B cell (primary cell): Measurements from ENCODE around the gene SNRPE. TPM values are rescaled to one million over a fixed set of nuclear protein-coding genes. Genes with fewer than 3 reads are reported as not detected.

Source experiments
- ATAC-seq: fragments of 200-7000 bp; cut with Tn5 transposase; one replicate; pipeline ENCODE4 v1.10.0; 2021; ENCODE audit warnings: low read depth, mild to moderate bottlenecking, moderate number of reproducible peaks, moderate library complexity
- CTCF ChIA-PET: fragments of 350-600 bp; sonication (Branson Sonifier 250); formaldehyde crosslinking; loops from one replicate; lab custom pipeline; 2021; ENCODE audit warnings: antibody characterized with exemption, inconsistent platforms; lab: Charles Lee
- POLR2A ChIA-PET: fragments of 350-600 bp; sonication (Branson Sonifier 250); formaldehyde crosslinking; loops from one replicate; lab custom pipeline; 2021; ENCODE audit warnings: antibody characterized with exemption; lab: Charles Lee
- DNase-seq: peaks from one replicate; pipeline ENCODE4 v3.0.0; 2013
- H2AFZ ChIP-seq: 2 replicates; pipeline ENCODE4 v1.6.1; 2012; ENCODE audit warnings: mild to moderate bottlenecking, low read depth, low read length; ENCODE audit not compliant: insufficient read depth, poor library complexity, severe bottlenecking
- H3K27ac ChIP-seq, 2 donors: 1 replicate in 1 of 2; 2 replicates in 1 of 2; pipeline ENCODE4 v1.5.1; 2012 to 2013; ENCODE audit warnings: low read length in 2 of 2, mild to moderate bottlenecking in 2 of 2, moderate library complexity in 1 of 2
- H3K27me3 ChIP-seq, 4 experiments: fragments of 200-600 bp in 1 of 4; sonication (generic) in 1 of 4; replicated peaks in 1 of 4; 1 replicate in 2 of 4; 2 replicates in 2 of 4; pipeline versions ENCODE4 v1.6.1 to v1.7.0; 2013 to 2016; ENCODE audit warnings: low read length in 3 of 4, mild to moderate bottlenecking in 2 of 4, mixed read lengths in 1 of 4, moderate library complexity in 1 of 4; ENCODE audit not compliant: insufficient read depth in 4 of 4, control insufficient read depth in 3 of 4; ENCODE audit errors: control extremely low read depth in 1 of 4
- H3K36me3 ChIP-seq, 2 experiments: replicated peaks in 1 of 2; 1 replicate in 1 of 2; 2 replicates in 1 of 2; pipeline versions ENCODE4 v1.6.1 to v1.7.1; 2013; ENCODE audit warnings: low read length in 1 of 2; ENCODE audit not compliant: insufficient read depth in 2 of 2, control insufficient read depth in 1 of 2; ENCODE audit errors: control extremely low read depth in 1 of 2, extremely low read depth in 1 of 2
- H3K4me1 ChIP-seq, 2 donors: fragments of 200-600 bp in 1 of 2; sonication (generic) in 1 of 2; 1 replicate in 1 of 2; 2 replicates in 1 of 2; pipeline versions ENCODE4 v1.5.1 to v1.6.1; 2013 to 2017; ENCODE audit warnings: low read length in 2 of 2; ENCODE audit not compliant: control insufficient read depth in 2 of 2, insufficient read depth in 2 of 2
- H3K4me2 ChIP-seq: replicated peaks from 2 replicates; pipeline ENCODE3; 2012; ENCODE audit warnings: mild to moderate bottlenecking, low read depth, low read length; ENCODE audit not compliant: poor library complexity, severe bottlenecking
- H3K4me3 ChIP-seq, 5 experiments: fragments of 200-600 bp in 1 of 5; sonication (generic) in 1 of 5; 1 replicate in 3 of 5; 2 replicates in 2 of 5; pipeline versions ENCODE4 v1.5.1 to v1.7.0; 2011 to 2016; ENCODE audit warnings: low read length in 4 of 5, mild to moderate bottlenecking in 4 of 5, low read depth in 2 of 5, control low read depth in 1 of 5, moderate library complexity in 1 of 5; ENCODE audit not compliant: insufficient read depth in 1 of 5; ENCODE audit errors: control extremely low read depth in 1 of 5, extremely low read depth in 1 of 5
- H3K79me2 ChIP-seq: fragments of 200-600 bp; sonication (generic); one replicate; pipeline ENCODE4 v1.6.0; 2016; ENCODE audit warnings: low read length; ENCODE audit not compliant: control insufficient read depth, insufficient read depth
- H3K9ac ChIP-seq: fragments of 200-600 bp; sonication (generic); 2 replicates; pipeline ENCODE4 v1.6.1; 2017; ENCODE audit warnings: mild to moderate bottlenecking, low read length, moderate library complexity
- H3K9me3 ChIP-seq, 3 donors: one replicate each; pipeline versions ENCODE4 v1.6.1 to v1.7.1; 2013; ENCODE audit warnings: low read length in 2 of 3; ENCODE audit not compliant: control insufficient read depth in 2 of 3, insufficient read depth in 1 of 3; ENCODE audit errors: control extremely low read depth in 1 of 3
- H4K20me1 ChIP-seq: 2 replicates; pipeline ENCODE4 v1.6.0; 2012; ENCODE audit warnings: mild to moderate bottlenecking, low read length; ENCODE audit not compliant: insufficient read depth, control insufficient read depth, poor library complexity, severe bottlenecking
- H3K27ac Mint-ChIP-seq: one replicate; pipeline ENCODE4 v1.8.0; 2021; ENCODE audit warnings: mixed read lengths
- H3K27me3 Mint-ChIP-seq: one replicate; pipeline ENCODE4 v1.8.0; 2021; ENCODE audit warnings: mixed read lengths
- H3K4me1 Mint-ChIP-seq: one replicate; pipeline ENCODE4 v1.8.0; 2021; ENCODE audit warnings: mixed read lengths
- H3K4me3 Mint-ChIP-seq: one replicate; pipeline ENCODE4 v1.8.0; 2021; ENCODE audit warnings: mixed read lengths
- H3K9me3 Mint-ChIP-seq: one replicate; pipeline ENCODE4 v1.8.0; 2022; ENCODE audit warnings: mixed read lengths; ENCODE audit not compliant: insufficient read depth
- CTCF ChIP-seq: fragments of 200-600 bp; IDR thresholded peaks from one replicate; pipeline ENCODE4 v1.8.0; 2022; ENCODE audit warnings: antibody characterized with exemption, mild to moderate bottlenecking
- EZH2 ChIP-seq: IDR thresholded peaks from 2 replicates; pipeline ENCODE4 v1.6.1; 2012; ENCODE audit warnings: borderline replicate concordance, low read depth, mild to moderate bottlenecking, moderate library complexity, low read length; ENCODE audit not compliant: insufficient read depth, poor library complexity, severe bottlenecking
- WGBS: methylation state at CpG from one replicate; pipeline ENCODE4 v1.1.5; 2013; ENCODE audit warnings: missing lambda C conversion rate; ENCODE audit not compliant: insufficient coverage; 5-methylcytosine and 5-hydroxymethylcytosine counted together
- intact Hi-C: fragments of 100-400 bp; cut with micrococcal nuclease; formaldehyde crosslinking; loops from one replicate; pipeline ENCODE4 v1.10.0; 2022
- polyA plus RNA-seq: library from polyadenylated mRNA; depleted of rRNA; stranded (reverse); fragments of >200 nt; gene quantifications from 2 replicates; pipeline ENCODE4 v1.2.3, GENCODE V29; 2012
- total RNA-seq, 2 donors: library from RNA; stranded (reverse); fragments of 120-200 nt in 1 of 2; gene quantifications; 1 replicate in 1 of 2; 2 replicates in 1 of 2; pipeline versions ENCODE4 v1.2.3 to v1.2.4, GENCODE V29; 2013 to 2022

Gene SNRPE
- total and polyA plus RNA-seq, 2 donors (not counting 1 experiment from before 2014, with no cell fraction given): 76.9 to 80.8 TPM

GRCh38 chr1:203914292-203914691 is 52.9 kb downstream of the SNRPE start:
- ChIA-PET CTCF (no interaction called here), POLR2A (no interaction called here)
- Mint-ChIP-seq H3K9me3 (no peaks in the 10 kb centered on the region), H3K27ac (no peak overlapping the region), H3K27me3 (peaks cover 7% of the 10 kb centered on the region), H3K4me1 (no peaks in the 10 kb centered on the region), H3K4me3 (no peak overlapping the region)
- Histone ChIP-seq H3K27me3 (peaks cover 0 to 3% (median 0%) of the 10 kb centered on the region in 4 experiments), H3K36me3 (no peaks in the 10 kb centered on the region), H3K9ac (no peak overlapping the region), H3K79me2 (no peaks in the 10 kb centered on the region), H3K4me1 (no peaks in the 10 kb centered on the region), H4K20me1 (no peaks in the 10 kb centered on the region), H2AFZ (no peak overlapping the region), H3K27ac (no peak overlapping the region), H3K4me3 (no peak overlapping the region), H3K9me3 (no peaks in the 10 kb centered on the region), H3K4me2 (no peak overlapping the region)
- WGBS: 100% methylated on average over 1 of the region's 3 CpGs
- intact Hi-C loops: no loop called here
- DNase-seq (no peak), ATAC-seq (no peak)
- TF ChIP-seq CTCF: no peak
- TF ChIP-seq EZH2: no peak

GRCh38 chr1:203915811-203916210 is 54.4 kb downstream of the SNRPE start:
- Mint-ChIP-seq H3K4me1 (no peaks in the 10 kb centered on the region), H3K4me3 (no peak overlapping the region), H3K9me3 (no peaks in the 10 kb centered on the region), H3K27ac (no peak overlapping the region), H3K27me3 (peaks cover 7% of the 10 kb centered on the region)
- Histone ChIP-seq H3K9ac (no peak overlapping the region), H2AFZ (no peak overlapping the region), H3K27ac (no peak overlapping the region), H3K27me3 (peaks cover 0 to 3% (median 0%) of the 10 kb centered on the region in 4 experiments), H3K9me3 (no peaks in the 10 kb centered on the region), H3K4me3 (no peak overlapping the region), H3K79me2 (no peaks in the 10 kb centered on the region), H3K4me1 (no peaks in the 10 kb centered on the region), H3K36me3 (no peaks in the 10 kb centered on the region), H3K4me2 (no peak overlapping the region), H4K20me1 (no peaks in the 10 kb centered on the region)
- intact Hi-C loops: no loop called here
- DNase-seq: no peak
- POLR2A ChIA-PET: interaction anchor here (0.6 kb wide), 1 partner anchor 198 kb away, joined by 3 read pairs; no protein-coding TSS in a partner anchor
- CTCF ChIA-PET: no interaction called here
- WGBS: 100% methylated on average over 1 of the region's 3 CpGs
- TF ChIP-seq CTCF (no peak), EZH2 (no peak)
- ATAC-seq: no peak
